HG03520 (cell line): Measurements from ENCODE around the gene GOLGA6L7.
"Not testable (repeated sequence)": the region's sequence is repeated elsewhere in the genome, so short reads cannot be mapped to it uniquely, and the experiment has no call there.

Experiments
- ATAC-seq: cut with Tn5 transposase; IDR thresholded peaks from one replicate; pipeline ENCODE4 v1.9.1; 2021; ENCODE audit warnings: mild to moderate bottlenecking, moderate library complexity; ENCODE audit not compliant: unreplicated experiment

GOLGA6L7 gene

GRCh38 chr15:28848521-28848920, at the start of gene GOLGA6L7:
TSS of gene GOLGA6L7 (minus strand) at chr15:28848644. CDS start at chr15:28848549, 95 bp downstream.
- ATAC-seq: not testable (repeated sequence)

GRCh38 chr15:28897861-28898585, 49.6 kb upstream of the GOLGA6L7 start:
- no peak for ATAC-seq

DNA sequence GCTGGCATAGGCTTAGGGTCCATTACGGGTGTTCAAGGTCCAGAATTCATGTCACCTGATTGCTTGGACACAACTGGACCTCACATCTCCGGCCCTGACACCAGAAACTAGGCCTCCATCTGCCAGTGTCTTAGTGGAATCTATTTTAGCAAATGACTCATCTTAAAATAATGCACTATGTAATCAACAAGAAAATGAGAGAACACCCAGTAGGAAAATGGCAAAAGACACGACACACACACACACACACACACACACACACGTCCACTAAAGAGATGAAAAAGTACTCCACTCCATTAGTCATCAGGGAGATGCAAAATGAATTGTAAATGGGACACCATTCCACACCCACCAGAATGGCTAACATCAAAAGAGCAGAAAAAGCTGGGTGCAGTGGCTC, 48.5 kb upstream of the GOLGA6L7 start:
- no peak for ATAC-seq

- no peak for ATAC-seq
These were observed 47.1 kb upstream of the GOLGA6L7 start for GRCh38 chr15:28895566-28895965.

- no peak for ATAC-seq
These were observed 46.7 kb upstream of the GOLGA6L7 start for GRCh38 chr15:28895146-28895545.

- no peak for ATAC-seq
These were observed 46.2 kb upstream of the GOLGA6L7 start for GRCh38 chr15:28894631-28895030.

GRCh38 chr15:28892789-28893610, 44.6 kb upstream of the GOLGA6L7 start:
- ATAC-seq: no peak

DNA sequence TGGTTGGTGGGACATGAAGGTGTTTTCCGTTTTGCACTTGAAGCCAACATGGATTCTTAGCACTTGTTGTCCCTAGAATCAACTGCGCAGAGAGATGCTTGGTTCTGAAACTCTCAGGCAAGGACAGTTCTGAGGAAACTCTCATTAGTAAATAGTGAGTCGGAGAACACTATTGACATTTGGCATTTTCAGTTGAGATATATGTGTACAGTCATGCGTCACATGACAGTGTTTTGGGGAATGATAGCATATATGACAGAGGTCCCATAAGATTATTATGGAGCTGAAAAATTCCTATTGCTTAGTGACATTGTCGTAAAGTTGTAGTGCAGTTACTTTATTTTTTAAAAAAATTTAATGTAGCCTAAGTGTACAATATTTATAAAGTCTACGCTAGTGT, 43.1 kb upstream of the GOLGA6L7 start:
- no peak for ATAC-seq

GRCh38 chr15:28890711-28891495, 42.5 kb upstream of the GOLGA6L7 start:
- ATAC-seq: no peak

DNA sequence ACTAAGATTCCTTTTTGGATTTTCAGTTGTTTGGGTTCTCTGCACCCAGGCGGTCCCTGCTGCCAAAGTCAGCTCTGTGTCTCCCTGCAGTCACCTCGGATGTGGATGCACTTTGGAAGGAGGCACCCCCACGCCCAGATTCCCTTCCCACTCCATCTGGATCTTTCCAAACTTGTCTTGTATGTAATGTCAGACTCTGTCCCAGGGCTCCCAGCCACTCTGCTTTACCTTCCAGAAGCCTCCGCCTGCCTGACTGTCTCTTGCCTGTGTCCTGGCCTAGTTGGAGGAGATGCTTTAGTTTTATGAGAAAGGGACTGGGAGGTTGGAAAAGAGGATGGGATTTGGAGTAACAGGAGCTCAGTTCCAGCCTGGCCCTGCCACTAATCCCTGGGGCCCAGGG, 41.8 kb upstream of the GOLGA6L7 start:
- ATAC-seq: not testable (repeated sequence)

GRCh38 chr15:28889871-28890270, 41.4 kb upstream of the GOLGA6L7 start:
- ATAC-seq: not testable (repeated sequence)

GRCh38 chr15:28889346-28889745, 40.9 kb upstream of the GOLGA6L7 start:
- ATAC-seq: no peak

DNA sequence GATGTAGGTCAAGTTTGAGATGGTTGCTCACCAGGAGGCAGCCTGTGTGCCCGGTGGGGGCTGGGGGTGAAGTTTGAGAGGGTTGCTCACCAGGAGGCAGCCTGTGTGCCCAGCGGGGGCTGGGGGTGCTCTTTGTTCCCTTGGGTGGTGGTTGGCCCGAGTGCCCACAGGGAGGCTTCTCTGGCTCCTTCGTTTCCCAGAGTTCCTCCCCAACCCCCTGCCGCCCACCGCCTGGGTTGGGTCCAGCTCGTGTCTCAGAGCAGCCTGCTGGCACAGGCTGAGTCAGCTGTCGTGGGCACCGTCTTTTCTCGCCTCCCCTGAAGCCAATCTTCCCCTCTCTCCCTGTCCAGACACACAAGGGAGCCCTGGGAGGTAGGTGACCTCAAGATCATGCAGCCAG, 40.5 kb upstream of the GOLGA6L7 start:
- no peak for ATAC-seq

GRCh38 chr15:28888302-28888894, 40.0 kb upstream of the GOLGA6L7 start:
- no peak for ATAC-seq

DNA sequence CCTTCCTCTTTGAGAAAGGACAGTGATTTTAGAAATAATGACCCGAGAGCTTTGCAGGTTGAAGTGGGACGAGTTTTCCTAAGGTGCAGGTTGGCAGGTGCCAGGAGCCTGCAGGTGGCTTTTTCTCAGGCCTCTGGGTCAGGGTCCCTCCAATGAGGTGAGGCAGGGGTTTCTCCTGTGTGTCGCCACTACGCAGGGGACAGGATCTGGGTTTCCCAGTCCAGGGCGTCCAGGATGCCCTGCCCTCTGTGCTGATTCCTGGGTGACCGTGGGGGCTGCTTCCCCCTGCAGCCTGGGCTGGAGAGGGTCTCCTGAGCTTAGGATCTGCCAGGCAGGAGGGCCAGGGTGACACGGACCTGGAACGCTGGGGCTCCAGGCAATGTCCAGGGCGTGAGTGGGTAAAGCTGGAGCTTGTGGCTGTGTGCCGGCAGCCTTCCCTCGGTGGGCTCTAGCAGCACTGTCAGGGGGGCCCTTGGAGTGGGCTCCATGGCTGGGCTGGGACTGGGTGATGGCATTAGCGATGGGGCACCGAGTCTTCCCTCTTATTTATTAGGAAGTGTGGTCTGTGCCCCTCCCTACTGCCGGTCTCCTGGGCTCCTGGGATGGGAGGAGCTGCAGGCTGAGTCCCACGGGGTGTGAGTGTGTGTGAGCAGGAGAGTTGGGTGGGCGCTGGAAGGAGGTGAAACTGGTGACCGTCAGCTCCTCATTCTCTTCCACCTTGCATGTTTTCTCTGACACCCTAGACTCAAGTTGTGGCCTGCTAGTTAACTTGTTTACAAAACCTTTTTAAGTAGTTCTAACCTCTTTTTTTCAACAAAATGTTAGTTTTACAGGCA, 39.1 kb upstream of the GOLGA6L7 start:
- no peak for ATAC-seq

- no peak for ATAC-seq
These were observed 38.2 kb upstream of the GOLGA6L7 start for GRCh38 chr15:28886431-28887338.

DNA sequence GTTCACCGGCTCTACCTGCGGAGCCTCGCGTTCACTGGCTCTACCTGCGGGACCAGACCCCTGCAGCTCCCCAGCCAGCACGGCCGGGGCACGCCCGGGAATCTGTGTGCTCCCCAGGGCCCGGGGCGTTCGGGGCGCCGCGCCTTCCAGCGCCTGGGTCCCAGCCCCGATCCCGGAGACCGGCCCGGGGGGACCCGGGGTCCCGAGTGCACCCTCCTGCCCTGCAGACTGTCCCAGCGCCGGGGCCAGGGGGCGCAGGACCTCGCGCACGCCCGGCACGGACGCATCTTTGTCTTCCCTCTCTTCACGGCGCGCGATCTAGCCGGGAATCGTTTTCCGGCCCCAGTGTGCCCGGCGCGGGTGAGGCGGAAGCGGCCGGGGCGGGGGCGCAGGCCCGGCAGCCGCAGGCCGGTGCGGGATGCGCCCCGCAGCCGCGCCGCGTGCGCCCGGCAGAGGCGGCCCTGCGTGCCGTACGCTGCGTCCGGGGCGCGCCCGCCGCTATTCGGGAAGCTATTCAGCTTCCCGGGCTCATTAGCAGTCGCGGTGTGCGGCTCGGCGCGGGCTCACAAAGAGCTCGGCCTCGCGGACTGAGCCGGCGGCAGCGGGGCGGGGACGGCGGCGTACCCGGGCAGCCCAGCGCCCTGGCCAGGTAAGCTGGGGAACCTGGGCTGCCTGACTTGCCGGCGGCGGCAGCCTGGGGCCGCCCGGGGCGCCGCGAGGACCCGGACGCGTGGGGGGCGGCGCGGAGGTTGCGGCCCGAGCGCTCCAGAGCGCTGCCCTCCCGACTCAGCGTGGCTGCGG, 37.4 kb upstream of the GOLGA6L7 start, which contains the start of gene APBA2:
Gene APBA2, plus strand, starts transcription at position 345 of the 801 bp plus-strand sequence. CDS start 167,911 bp downstream, outside the sequence.
- no peak for ATAC-seq

DNA sequence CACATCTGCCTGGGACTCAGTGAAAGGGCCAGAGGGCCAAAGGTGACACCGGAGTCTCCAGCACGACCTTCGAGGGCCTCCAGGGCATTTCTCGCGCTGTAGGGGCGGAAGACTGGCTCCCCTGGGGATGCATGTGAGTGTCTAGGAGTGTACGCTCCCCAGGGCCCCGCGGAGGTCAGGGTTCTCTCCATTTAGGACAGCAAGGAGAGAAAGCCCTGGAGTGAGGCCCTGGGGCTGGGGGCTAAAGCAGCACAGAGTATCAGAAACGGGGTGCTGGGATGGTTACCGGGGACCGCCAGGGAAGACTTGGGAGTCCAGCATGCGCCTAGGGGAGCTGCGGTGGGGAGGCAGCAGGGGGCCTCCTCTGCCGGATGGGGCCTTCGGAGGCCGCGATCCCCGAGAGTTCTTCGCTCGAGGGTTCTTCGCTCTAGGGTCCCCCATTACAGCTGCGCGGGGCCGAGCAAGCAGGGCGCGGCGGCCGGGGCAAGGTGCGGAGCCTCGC, 36.7 kb upstream of the GOLGA6L7 start:
- no peak for ATAC-seq
